SK-N-MC (cell line): ENCODE results near the gene DHX9.

ENCODE experiments used
- DNase-seq: peaks from one replicate; pipeline ENCODE4 v3.0.0-alpha.2; 2011; ENCODE audit warnings: low read depth, low spot score
- H3K27ac ChIP-seq: fragments of 200-600 bp; sonication (generic); 2 replicates; pipeline ENCODE4 v1.5.1; 2016; ENCODE audit warnings: mixed run types
- H3K36me3 ChIP-seq: fragments of 200-600 bp; sonication (generic); 2 replicates; pipeline ENCODE4 v1.6.1; 2017; ENCODE audit warnings: antibody characterized with exemption, low read length, mixed read lengths; ENCODE audit not compliant: insufficient read depth
- H3K4me3 ChIP-seq: fragments of 200-600 bp; sonication (generic); 2 replicates; pipeline ENCODE4 v1.5.1; 2016
- H3K9ac ChIP-seq: fragments of 200-600 bp; sonication (generic); 2 replicates; pipeline ENCODE4 v1.8.0; 2017; ENCODE audit warnings: mixed run types, mixed read lengths; ENCODE audit not compliant: insufficient read length
- H3K9me3 ChIP-seq: fragments of 200-600 bp; sonication (generic); 2 replicates; pipeline ENCODE4 v1.6.1; 2017; ENCODE audit warnings: low read depth, mild to moderate bottlenecking, antibody characterized with exemption, low read length, moderate library complexity, mixed read lengths
- EZH2 ChIP-seq: fragments of 200-600 bp; sonication (generic); IDR thresholded peaks from one replicate; pipeline ENCODE4 v1.6.1; 2017; ENCODE audit warnings: antibody characterized with exemption
- FOXP2 ChIP-seq: optimal IDR thresholded peaks from 2 replicates; pipeline ENCODE3; 2011; ENCODE audit warnings: mild to moderate bottlenecking, moderate library complexity; ENCODE audit not compliant: insufficient read depth; ENCODE audit errors: extremely low read length, control extremely low read depth
- POLR2AphosphoS5 ChIP-seq: IDR thresholded peaks from 2 replicates; pipeline ENCODE4 v1.6.1; 2012; ENCODE audit warnings: mild to moderate bottlenecking, low read depth, low read length, borderline replicate concordance

Gene DHX9

DNA sequence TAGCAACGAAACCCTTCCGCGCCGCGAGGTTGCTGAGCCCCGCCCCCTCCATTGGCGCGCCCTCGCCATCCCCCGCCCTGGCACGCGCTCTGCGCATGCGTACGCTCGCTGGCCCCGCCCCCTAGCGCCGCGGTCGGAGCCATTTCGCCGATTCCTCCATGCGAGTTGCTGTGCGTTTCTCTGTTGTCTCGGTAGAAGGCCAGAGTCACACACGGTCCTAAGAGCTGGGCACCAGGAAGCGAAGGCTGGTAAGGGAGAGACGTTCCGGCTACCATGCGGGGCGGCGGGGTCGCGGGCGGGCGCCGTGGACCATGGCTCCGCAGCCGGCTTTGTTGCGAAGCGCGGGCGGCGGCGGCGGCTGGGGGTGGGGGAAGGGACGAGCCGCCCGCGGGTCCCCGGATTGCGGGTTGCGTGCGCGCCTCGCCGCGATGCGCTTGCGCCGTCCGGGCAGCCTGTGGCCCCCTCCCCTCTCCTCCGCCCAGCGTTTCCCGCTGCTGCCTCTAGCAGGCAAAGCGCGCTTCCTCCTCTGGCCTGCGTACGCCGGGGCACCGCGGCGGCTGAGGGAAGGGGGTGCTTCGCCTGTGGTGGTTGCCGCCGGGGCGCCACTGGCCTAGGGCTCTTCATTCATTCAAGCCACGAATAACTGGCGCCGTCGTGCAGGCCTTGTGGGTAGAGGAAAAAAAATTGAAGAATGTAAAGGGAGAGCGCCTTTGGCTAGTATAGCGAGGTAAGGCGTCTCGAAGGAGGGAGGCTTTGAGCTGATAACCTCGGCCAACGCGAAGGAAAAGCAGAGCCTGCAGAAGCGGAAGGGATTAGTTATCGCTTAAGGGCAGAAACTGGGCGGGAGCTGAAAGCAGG lies at the start of gene DHX9:
Gene DHX9 (plus strand): TSS at position 139 of the 858 bp plus-strand sequence. CDS start 3,220 bp downstream, outside the sequence.
- Histone ChIP-seq H3K9me3 (no peaks in the 10 kb centered on the region), H3K9ac (peak within 1 kb of the TSS; percentile 98), H3K4me3 (peak within 1 kb of the TSS; percentile 87), H3K27ac (peak within 1 kb of the TSS; percentile 95), H3K36me3 (peaks cover 44% of the 10 kb centered on the region)
- TF ChIP-seq POLR2AphosphoS5 (peak; percentile 99), EZH2 (no peak), FOXP2 (no peak)
- peak; percentile 55 for DNase-seq

DNA sequence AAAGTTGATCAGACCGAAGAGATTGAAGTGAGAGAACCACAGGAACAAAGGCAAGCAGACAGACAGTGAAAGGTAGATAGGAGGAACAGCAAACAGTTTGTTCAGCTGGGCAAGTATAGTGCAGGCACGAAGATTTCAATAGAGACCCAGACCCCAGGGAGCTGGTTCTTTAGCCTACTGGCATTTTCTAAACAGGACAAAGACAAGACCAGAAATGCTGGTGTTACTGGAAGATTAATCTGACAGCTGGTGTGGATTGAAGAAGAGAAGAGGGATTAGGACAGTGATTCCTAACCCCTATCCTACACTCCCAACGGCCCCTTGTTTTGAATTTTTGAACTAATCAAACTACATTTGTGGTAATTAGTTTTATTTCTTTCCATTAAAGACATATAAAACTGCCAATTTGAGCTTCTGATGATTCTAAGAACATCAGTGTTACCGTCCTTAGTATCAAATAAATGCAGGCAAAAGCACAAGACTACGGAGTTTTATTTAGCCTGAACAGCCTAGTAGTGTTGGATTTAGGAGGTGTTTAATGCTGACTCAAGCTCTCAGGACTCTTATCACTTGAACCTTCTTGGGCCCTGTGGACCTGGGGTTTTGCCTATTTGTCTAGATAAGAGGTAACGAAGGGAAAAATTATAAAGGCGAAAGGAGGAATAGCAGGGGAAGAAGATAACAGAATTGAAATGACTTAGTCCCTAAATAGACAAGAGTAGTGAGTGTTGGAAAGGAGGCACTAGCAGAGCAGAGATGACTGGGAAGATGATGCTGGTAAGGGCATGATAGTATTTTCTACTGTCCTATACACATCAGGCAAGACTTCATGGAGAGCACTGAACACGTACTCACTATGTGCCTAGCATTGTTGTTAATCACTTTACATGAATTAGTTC lies 47.6 kb upstream of the DHX9 start:
- no peak overlapping the region for H3K4me3 ChIP-seq
- TF ChIP-seq FOXP2 (no peak), EZH2 (no peak), POLR2AphosphoS5 (no peak)
- no peaks in the 10 kb centered on the region for H3K36me3 ChIP-seq
- no peak overlapping the region for H3K9ac ChIP-seq
- no peaks in the 10 kb centered on the region for H3K9me3 ChIP-seq
- no peak overlapping the region for H3K27ac ChIP-seq
- DNase-seq: no peak

DNA sequence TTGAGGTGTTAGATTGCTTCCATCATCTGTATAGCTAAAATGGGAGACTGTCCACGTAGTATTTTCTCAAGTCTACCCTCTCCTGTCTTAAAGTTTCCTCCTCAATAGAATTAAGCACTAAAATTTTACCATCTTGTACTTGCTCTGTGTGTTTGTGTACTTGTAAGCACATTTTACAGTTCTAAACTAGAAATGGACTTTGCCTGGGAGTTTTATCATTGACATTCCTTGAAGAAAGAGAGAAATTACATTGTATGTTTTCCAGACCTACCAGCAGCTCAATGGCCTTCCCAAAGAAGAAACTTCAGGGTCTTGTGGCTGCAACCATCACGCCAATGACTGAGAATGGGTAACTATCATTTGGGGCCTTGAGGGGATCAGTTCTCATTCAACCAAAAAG lies 45.1 kb upstream of the DHX9 start:
- Histone ChIP-seq H3K36me3 (no peaks in the 10 kb centered on the region), H3K4me3 (no peak overlapping the region), H3K27ac (no peak overlapping the region), H3K9me3 (no peaks in the 10 kb centered on the region), H3K9ac (no peak overlapping the region)
- no peak for DNase-seq
- TF ChIP-seq POLR2AphosphoS5 (no peak), EZH2 (no peak), FOXP2 (no peak)

DNA sequence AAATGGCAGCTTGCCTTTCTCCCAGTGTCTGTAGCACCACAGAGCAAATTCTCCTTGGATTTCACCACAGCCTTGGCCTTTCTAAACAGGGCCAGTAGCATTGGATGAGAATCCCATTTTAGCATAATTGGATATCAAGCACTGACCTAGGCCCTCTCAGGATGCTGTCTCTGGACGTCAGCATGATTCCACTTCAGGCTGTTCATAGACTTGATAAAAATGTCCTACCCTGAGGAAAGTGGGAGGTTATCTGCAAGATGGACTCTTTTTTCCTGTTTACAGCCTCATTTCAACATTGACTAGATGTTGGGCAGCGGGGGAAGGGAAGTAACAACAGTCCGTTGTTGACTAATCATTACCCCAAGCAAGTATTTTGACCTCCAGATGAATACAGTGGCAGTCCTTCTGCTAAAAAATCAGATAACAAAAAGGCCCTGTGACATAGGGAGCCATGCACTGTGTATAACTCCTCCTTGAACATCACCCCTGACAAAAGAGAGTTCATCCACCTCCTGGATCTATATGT lies 44.4 kb upstream of the DHX9 start:
- no peaks in the 10 kb centered on the region for H3K36me3 ChIP-seq
- TF ChIP-seq FOXP2: no peak
- no peak for TF ChIP-seq EZH2
- TF ChIP-seq POLR2AphosphoS5: no peak
- H3K9me3 ChIP-seq: no peaks in the 10 kb centered on the region
- no peak overlapping the region for H3K9ac ChIP-seq
- no peak for DNase-seq
- H3K4me3 ChIP-seq: no peak overlapping the region
- H3K27ac ChIP-seq: no peak overlapping the region

DNA sequence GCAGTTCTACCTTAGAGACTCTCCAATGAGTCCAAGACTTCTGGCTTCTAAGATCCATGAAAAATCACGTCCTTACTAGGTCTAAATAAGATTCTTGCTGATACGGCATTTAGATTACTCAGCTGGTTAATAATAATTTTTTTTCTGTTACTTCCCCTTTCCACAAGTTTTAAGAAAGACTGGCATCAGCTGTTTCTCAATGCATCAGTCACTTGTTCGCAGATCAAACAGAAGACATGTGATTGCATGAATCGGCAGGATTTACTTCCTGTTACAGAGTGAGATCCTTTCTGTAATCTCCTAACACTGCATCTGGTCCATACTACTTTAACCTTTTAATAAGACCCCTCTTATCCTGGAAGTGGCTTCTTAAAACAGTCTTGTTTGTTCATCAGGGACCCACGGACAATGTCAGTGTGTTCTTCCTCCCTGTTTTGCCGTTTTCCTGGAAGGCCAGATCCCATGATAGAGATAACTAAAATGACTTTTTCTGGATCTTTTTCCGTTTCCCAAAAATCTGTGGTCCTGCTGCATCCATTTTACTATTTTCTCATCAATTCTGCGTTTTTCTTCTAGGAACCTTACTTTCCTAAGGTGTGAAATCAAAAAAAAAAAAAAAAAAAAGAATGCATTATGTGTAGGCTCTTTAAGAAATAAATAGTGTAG lies 43.5 kb upstream of the DHX9 start:
- no peaks in the 10 kb centered on the region for H3K36me3 ChIP-seq
- no peak for DNase-seq
- TF ChIP-seq EZH2 (no peak), POLR2AphosphoS5 (no peak), FOXP2 (no peak)
- H3K4me3 ChIP-seq: no peak overlapping the region
- no peaks in the 10 kb centered on the region for H3K9me3 ChIP-seq
- no peak overlapping the region for H3K9ac ChIP-seq
- peak overlapping the region; percentile 50; the same call in 1 of the 2 replicates for H3K27ac ChIP-seq

DNA sequence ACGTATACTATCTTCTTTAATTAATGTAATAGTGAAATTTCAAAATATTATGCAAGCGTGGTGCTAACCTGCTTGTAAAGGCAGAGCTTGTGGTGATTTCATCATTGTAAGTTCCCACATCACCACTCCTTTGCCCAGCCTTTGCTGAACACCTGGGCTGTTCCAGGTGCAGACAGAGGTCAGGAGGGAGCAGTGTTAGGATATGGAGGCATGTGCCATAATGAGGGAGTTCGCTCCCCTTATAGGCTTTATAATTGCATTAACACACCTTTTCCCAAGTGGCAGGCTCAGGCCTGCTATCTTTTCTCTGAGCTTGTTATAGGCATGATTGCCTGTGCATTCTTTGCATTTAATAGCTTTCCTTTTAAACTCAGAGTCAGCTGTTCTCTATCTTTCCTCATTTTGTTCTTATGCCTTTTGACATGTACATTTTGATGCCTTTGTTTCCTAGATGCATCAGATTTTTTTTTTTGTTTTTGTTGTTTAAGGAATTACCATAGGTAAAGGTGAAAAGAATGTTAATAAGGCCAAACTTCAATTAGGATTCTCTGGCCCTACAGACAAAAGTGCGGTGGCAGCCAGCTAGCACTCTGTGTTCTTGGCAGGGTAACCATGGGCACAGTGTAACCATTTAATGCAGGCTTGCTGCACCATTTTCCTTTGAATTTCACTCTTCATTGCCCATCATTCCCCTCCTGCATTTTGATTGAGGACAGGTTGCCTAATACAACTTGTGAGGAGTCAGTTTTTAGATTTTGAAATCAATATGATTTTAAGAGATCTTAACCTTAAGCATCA lies 36.9 kb upstream of the DHX9 start:
- Histone ChIP-seq H3K9ac (no peak overlapping the region), H3K4me3 (no peak overlapping the region), H3K9me3 (no peaks in the 10 kb centered on the region), H3K36me3 (no peaks in the 10 kb centered on the region), H3K27ac (no peak overlapping the region)
- TF ChIP-seq POLR2AphosphoS5 (no peak), EZH2 (no peak), FOXP2 (no peak)
- DNase-seq: no peak

DNA sequence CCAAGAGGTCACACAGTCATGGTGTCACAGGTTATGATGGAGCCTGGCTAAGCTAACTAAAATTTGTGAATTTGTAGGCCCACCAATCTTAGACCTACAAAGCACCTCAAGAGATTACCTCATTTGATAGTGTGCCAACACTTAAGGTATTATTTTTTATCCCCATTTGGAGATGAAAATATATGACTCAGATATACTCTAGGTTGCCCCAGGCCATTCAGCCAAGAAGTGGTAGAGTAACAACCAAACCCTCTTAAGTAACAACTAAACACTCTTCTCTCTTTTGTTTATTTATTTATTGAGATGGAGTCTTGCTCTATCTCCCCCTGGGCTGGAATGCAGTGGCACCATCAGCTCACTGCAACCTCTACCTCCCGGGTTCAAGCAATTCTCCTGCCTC lies 35.3 kb upstream of the DHX9 start:
- no peak overlapping the region for H3K27ac ChIP-seq
- no peak for TF ChIP-seq EZH2
- TF ChIP-seq FOXP2: no peak
- no peak for TF ChIP-seq POLR2AphosphoS5
- no peak overlapping the region for H3K4me3 ChIP-seq
- no peaks in the 10 kb centered on the region for H3K9me3 ChIP-seq
- H3K36me3 ChIP-seq: no peaks in the 10 kb centered on the region
- no peak for DNase-seq
- H3K9ac ChIP-seq: no peak overlapping the region
